NT2/D1 (cell line): Measurements from ENCODE around the gene KANK4.

Source experiments
- DNase-seq: peaks from one replicate; pipeline ENCODE4 v3.0.0-alpha.2; 2011; ENCODE audit warnings: low read depth, low spot score
- H3K27me3 ChIP-seq: 2 replicates; pipeline ENCODE4 v1.6.0; 2011; ENCODE audit warnings: mild to moderate bottlenecking; ENCODE audit not compliant: insufficient read length, insufficient read depth
- H3K36me3 ChIP-seq: 2 replicates; pipeline ENCODE4 v1.6.1; 2011; ENCODE audit warnings: mild to moderate bottlenecking, low read length, mixed read lengths; ENCODE audit not compliant: insufficient read depth, insufficient read length
- H3K4me1 ChIP-seq: 2 replicates; pipeline ENCODE4 v1.5.1; 2011; ENCODE audit not compliant: insufficient read depth, insufficient read length
- H3K4me3 ChIP-seq: 2 replicates; pipeline ENCODE4 v1.5.1; 2011; ENCODE audit warnings: low read depth; ENCODE audit not compliant: insufficient read length
- H3K9ac ChIP-seq: 2 replicates; pipeline ENCODE4 v1.6.0; 2011; ENCODE audit warnings: low read depth; ENCODE audit not compliant: insufficient read length
- H3K9me3 ChIP-seq: 2 replicates; pipeline ENCODE4 v1.5.1; 2011; ENCODE audit warnings: mild to moderate bottlenecking, low read length; ENCODE audit not compliant: insufficient read depth
- SUZ12 ChIP-seq: IDR thresholded peaks from 2 replicates; pipeline ENCODE4 v1.6.1; 2011; ENCODE audit not compliant: insufficient read length, insufficient read depth; ENCODE audit errors: extremely low read depth
- YY1 ChIP-seq: IDR thresholded peaks from 2 replicates; pipeline ENCODE4 v1.6.1; 2011; ENCODE audit not compliant: insufficient read length, insufficient read depth
- ZNF274 ChIP-seq: IDR thresholded peaks from 2 replicates; pipeline ENCODE4 v1.6.1; 2011; ENCODE audit warnings: mild to moderate bottlenecking, low read depth, low read length

KANK4 gene

DNA sequence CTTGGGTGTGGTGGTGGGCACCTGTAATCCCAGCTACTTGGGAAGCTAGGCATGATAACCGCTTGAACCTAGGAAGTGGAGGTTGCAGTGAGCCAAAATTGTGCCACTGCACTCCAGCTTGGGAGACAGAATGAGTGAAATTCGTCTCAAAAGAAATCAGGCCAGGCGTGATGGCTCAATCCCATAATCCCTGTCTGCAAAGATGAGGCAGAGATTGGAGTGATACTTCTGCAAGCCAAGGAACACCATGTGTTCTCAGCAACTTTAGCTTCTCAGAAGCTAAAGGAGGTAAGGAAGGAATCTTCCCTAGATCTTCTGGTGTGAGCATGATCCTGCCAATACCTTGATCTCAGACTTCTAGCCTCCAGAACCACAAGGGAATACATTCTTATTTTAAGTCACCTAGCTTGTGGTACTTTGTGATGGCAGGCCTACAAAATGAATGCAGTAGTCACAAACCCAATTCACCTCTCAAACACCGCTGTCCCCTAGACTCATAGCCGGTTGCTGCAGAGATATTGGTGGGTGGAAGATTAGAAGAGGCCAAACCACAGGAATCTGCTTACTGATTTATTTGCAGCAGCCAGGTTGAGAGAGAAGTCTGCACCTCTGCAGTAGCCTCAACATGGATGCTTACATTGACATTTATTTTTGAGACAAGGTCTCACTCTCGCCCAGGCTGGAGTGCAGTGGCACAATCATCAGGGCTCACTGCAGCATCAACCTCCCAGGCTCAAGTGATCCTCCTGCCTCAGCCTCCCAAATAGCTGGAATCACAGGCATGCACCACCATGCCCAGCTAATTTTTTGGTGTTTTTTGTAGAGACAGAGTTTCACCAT, 105.9 kb downstream of the KANK4 start:
- Histone ChIP-seq H3K9ac (no peak overlapping the region), H3K4me1 (no peaks in the 10 kb centered on the region), H3K4me3 (no peak overlapping the region), H3K27me3 (no peaks in the 10 kb centered on the region), H3K36me3 (peaks cover 44% of the 10 kb centered on the region), H3K9me3 (peaks cover 4% of the 10 kb centered on the region; the same call in 1 of the 2 replicates)
- no peak for TF ChIP-seq ZNF274
- no peak for TF ChIP-seq SUZ12
- TF ChIP-seq YY1: no peak
- peak; percentile 46 for DNase-seq

DNA sequence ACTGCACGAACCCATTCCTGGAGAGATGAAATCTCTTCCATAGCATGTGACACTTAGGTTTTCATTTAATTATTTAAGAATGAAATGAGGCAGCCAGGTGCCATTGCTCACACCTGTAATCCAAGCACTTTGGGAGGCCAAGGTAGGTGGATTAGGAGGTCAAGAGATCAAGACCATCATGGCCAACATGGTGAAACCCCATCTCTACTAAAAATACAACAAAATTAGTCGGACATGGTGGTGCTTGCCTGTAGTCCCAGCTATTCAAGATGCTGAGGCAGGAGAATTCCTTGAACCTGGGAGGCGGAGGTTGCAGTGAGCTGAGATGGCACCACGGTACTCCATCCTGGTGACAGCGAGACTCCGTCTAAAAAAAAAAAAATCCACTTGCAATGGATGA, 106.8 kb downstream of the KANK4 start:
- TF ChIP-seq SUZ12 (no peak), ZNF274 (no peak), YY1 (no peak)
- no peak for DNase-seq

DNA sequence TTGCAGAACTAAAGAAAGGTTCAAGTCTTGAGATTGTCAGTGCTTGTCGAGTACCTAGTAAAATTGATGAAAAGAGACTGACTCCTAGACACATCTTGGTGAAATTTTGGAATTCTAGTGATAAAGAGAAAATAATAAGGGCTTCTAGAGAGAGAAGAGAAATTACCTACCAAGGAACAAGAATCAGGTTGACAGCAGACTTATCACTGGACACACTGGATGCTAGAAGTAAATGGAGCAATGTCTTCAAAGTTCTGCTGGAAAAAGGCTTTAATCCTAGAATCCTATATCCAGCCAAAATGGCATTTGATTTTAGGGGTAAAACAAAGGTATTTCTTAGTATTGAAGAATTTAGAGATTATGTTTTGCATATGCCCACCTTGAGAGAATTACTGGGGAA, 108.3 kb downstream of the KANK4 start:
- Histone ChIP-seq H3K27me3 (no peaks in the 10 kb centered on the region), H3K9ac (no peak overlapping the region), H3K9me3 (peaks cover 4% of the 10 kb centered on the region), H3K36me3 (peaks cover 56% of the 10 kb centered on the region), H3K4me3 (no peak overlapping the region), H3K4me1 (no peaks in the 10 kb centered on the region)
- no peak for DNase-seq
- no peak for TF ChIP-seq ZNF274
- TF ChIP-seq YY1: no peak
- no peak for TF ChIP-seq SUZ12

More for the DNA sequence above, 106.8 kb downstream of the KANK4 start:
- Histone ChIP-seq H3K4me1 (no peaks in the 10 kb centered on the region), H3K36me3 (peaks cover 44% of the 10 kb centered on the region), H3K4me3 (no peak overlapping the region), H3K9me3 (peaks cover 4% of the 10 kb centered on the region), H3K9ac (no peak overlapping the region), H3K27me3 (no peaks in the 10 kb centered on the region)

DNA sequence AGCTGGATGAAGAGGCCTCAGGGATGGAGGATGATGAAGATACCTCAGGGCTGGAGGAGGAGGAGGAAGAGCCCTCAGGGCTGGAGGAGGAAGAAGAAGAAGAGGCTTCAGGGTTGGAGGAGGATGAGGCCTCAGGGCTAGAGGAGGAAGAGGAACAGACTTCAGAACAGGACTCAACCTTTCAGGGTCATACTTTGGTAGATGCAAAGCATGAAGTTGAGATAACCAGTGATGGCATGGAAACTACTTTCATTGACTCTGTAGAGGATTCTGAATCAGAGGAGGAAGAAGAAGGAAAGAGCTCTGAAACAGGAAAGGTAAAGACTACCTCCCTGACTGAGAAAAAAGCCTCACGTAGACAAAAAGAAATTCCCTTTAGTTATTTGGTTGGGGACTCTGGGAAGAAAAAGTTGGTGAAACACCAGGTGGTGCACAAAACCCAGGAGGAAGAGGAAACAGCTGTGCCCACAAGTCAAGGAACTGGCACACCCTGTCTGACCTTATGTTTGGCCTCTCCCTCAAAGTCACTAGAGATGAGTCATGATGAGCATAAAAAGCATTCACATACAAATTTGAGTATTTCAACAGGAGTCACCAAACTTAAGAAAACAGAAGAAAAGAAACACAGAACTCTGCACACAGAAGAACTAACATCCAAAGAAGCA, 109.2 kb downstream of the KANK4 start:
- H3K4me3 ChIP-seq: no peak overlapping the region
- H3K4me1 ChIP-seq: no peaks in the 10 kb centered on the region
- H3K9ac ChIP-seq: no peak overlapping the region
- DNase-seq: no peak
- no peaks in the 10 kb centered on the region for H3K27me3 ChIP-seq
- TF ChIP-seq ZNF274 (no peak), YY1 (no peak), SUZ12 (no peak)
- peaks cover 4% of the 10 kb centered on the region for H3K9me3 ChIP-seq
- peaks cover 63% of the 10 kb centered on the region for H3K36me3 ChIP-seq

DNA sequence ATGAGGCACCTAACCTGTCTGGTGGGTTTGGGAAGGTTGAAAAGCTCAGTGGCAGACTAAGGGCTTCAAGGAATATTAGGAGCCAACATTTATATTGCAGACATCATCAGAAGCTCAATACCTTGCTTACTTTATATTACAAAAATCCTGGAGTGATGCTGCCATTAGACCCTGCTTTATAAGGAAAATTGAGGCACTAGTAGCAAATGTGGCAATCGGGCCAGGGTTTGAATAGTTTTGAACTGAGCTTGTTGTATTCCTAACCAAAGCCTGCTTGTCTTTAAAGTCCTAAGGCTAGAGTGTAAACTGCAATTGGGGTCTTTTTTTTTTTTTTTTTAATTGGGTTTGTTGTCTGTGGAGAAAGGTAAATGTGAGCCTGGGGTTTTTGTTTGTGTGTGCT, 110.3 kb downstream of the KANK4 start:
- Histone ChIP-seq H3K9me3 (peaks cover 4% of the 10 kb centered on the region), H3K27me3 (no peaks in the 10 kb centered on the region), H3K4me3 (no peak overlapping the region), H3K36me3 (peaks cover 73% of the 10 kb centered on the region), H3K4me1 (peaks cover 4% of the 10 kb centered on the region), H3K9ac (no peak overlapping the region)
- TF ChIP-seq SUZ12 (no peak), ZNF274 (no peak), YY1 (no peak)
- DNase-seq: no peak

DNA sequence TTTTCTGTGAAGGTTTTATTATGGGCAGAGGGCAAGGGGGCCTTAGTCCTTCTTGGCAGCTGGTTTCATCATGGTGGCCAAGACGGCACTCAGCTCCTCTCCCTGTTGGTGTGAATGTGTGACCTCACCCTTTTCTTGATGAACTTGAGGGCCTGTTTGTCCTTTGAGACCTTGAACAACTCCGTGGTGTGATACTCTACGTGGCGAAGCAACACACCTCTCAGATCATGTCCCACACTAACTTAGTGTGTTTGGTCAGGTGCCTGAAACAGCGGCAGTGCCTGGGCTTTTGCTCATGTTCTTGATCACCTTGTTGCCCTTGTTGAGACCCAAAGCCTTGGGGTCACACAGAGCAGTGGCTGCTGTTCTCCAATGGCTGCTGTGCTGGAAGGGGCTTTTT, 111.1 kb downstream of the KANK4 start:
- Histone ChIP-seq H3K9ac (no peak overlapping the region), H3K4me1 (peaks cover 4% of the 10 kb centered on the region), H3K9me3 (peaks cover 4% of the 10 kb centered on the region), H3K27me3 (no peaks in the 10 kb centered on the region), H3K36me3 (peaks cover 82% of the 10 kb centered on the region), H3K4me3 (no peak overlapping the region)
- no peak for DNase-seq
- TF ChIP-seq ZNF274: no peak
- TF ChIP-seq YY1: no peak
- no peak for TF ChIP-seq SUZ12

DNA sequence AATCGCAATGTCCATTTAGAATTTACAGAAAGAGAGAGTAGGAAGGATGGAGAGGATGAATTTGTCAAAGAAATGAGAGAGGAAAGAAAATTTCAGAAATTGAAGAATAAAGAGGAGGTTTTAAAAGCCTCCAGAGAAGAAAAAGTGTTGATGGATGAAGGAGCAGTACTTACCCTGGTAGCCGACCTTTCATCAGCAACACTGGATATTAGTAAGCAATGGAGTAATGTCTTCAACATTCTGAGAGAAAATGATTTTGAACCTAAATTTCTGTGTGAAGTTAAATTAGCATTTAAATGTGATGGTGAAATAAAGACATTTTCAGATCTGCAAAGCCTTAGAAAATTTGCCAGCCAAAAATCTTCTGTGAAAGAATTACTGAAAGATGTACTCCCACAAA, 112.0 kb downstream of the KANK4 start:
- Histone ChIP-seq H3K4me1 (peaks cover 4% of the 10 kb centered on the region), H3K36me3 (peaks cover 88% of the 10 kb centered on the region), H3K9me3 (peaks cover 4% of the 10 kb centered on the region), H3K4me3 (no peak overlapping the region), H3K27me3 (no peaks in the 10 kb centered on the region), H3K9ac (no peak overlapping the region)
- TF ChIP-seq ZNF274: no peak
- no peak for TF ChIP-seq SUZ12
- no peak for TF ChIP-seq YY1
- DNase-seq: no peak
